ENCODE results near the gene MAX. TPM values are rescaled to one million over a fixed set of nuclear protein-coding genes. Genes with fewer than 3 reads are reported as not detected.

The MAX gene
- polyA plus RNA-seq, 1 donor from 2014 or later: 55.3 TPM

DNA sequence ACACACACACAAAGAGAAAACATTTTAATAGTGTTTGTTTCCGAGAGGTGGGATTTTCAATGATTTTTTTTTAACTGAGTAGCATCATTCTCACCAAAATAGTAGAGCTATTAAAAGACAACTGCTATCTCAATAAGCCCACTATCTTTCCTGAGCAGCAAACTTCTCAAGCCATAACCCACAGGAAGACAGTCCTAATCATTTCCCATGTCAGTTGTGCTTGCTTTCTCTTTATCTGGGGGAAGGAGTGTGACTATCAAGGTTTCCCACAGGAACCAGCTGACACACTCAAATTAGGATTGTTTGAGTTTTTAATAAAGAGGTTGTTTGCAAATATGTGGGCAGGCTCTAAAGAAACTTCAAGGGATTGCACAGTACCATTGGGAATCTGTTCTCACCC, 4.9 kb upstream of the MAX start:
- Histone ChIP-seq H3K4me2 (ENCODE audit: low read length) (no peak overlapping the region), H3K27ac (ENCODE audit: low read length) (no peak overlapping the region), H3K36me3 (ENCODE audit: insufficient read depth, low read length) (no peaks in the 10 kb centered on the region), H3K9me3 (ENCODE audit: low read length) (no peaks in the 10 kb centered on the region), H3F3A (ENCODE audit: insufficient read depth, low read length, poor library complexity, severe bottlenecking) (no peaks in the 10 kb centered on the region), H3K79me2 (replicated peaks; ENCODE audit: insufficient read depth, low read length) (no peaks in the 10 kb centered on the region), H2AFZ (ENCODE audit: low read depth, low read length) (no peak overlapping the region), H3K4me3 (ENCODE audit: low read length) (no peak overlapping the region), H4K20me1 (ENCODE audit: insufficient read depth) (no peaks in the 10 kb centered on the region), H3K9me2 (ENCODE audit: insufficient read depth, low read length) (no peaks in the 10 kb centered on the region), H3K27me3 (ENCODE audit: insufficient read depth, low read depth, low read length) (no peaks in the 10 kb centered on the region), H3K9ac (ENCODE audit: low read length) (no peak overlapping the region)
- TF ChIP-seq, protein P1, sequence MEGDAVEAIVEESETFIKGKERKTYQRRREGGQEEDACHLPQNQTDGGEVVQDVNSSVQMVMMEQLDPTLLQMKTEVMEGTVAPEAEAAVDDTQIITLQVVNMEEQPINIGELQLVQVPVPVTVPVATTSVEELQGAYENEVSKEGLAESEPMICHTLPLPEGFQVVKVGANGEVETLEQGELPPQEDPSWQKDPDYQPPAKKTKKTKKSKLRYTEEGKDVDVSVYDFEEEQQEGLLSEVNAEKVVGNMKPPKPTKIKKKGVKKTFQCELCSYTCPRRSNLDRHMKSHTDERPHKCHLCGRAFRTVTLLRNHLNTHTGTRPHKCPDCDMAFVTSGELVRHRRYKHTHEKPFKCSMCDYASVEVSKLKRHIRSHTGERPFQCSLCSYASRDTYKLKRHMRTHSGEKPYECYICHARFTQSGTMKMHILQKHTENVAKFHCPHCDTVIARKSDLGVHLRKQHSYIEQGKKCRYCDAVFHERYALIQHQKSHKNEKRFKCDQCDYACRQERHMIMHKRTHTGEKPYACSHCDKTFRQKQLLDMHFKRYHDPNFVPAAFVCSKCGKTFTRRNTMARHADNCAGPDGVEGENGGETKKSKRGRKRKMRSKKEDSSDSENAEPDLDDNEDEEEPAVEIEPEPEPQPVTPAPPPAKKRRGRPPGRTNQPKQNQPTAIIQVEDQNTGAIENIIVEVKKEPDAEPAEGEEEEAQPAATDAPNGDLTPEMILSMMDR (IDR thresholded peaks at IDR 0.05; ENCODE audit: poor library complexity, severe bottlenecking): no peak
- TF ChIP-seq TAF1 (IDR thresholded peaks at IDR 0.05; ENCODE audit: low read depth) (no peak), SMC3 (conservative IDR thresholded peaks at IDR 0.05; ENCODE audit: poor library complexity) (no peak), MXI1 (conservative IDR thresholded peaks at IDR 0.05; ENCODE audit: poor library complexity, severe bottlenecking) (no peak), EP300 (conservative IDR thresholded peaks at IDR 0.05; ENCODE audit: poor library complexity, severe bottlenecking) (no peak), EZH2 (IDR thresholded peaks at IDR 0.05; ENCODE audit: borderline replicate concordance, insufficient read depth, low read length, poor library complexity, severe bottlenecking) (no peak), RAD21 (conservative IDR thresholded peaks at IDR 0.05) (no peak), POLR2AphosphoS5 (IDR thresholded peaks at IDR 0.05) (no peak)
- TF ChIP-seq, protein P2, sequence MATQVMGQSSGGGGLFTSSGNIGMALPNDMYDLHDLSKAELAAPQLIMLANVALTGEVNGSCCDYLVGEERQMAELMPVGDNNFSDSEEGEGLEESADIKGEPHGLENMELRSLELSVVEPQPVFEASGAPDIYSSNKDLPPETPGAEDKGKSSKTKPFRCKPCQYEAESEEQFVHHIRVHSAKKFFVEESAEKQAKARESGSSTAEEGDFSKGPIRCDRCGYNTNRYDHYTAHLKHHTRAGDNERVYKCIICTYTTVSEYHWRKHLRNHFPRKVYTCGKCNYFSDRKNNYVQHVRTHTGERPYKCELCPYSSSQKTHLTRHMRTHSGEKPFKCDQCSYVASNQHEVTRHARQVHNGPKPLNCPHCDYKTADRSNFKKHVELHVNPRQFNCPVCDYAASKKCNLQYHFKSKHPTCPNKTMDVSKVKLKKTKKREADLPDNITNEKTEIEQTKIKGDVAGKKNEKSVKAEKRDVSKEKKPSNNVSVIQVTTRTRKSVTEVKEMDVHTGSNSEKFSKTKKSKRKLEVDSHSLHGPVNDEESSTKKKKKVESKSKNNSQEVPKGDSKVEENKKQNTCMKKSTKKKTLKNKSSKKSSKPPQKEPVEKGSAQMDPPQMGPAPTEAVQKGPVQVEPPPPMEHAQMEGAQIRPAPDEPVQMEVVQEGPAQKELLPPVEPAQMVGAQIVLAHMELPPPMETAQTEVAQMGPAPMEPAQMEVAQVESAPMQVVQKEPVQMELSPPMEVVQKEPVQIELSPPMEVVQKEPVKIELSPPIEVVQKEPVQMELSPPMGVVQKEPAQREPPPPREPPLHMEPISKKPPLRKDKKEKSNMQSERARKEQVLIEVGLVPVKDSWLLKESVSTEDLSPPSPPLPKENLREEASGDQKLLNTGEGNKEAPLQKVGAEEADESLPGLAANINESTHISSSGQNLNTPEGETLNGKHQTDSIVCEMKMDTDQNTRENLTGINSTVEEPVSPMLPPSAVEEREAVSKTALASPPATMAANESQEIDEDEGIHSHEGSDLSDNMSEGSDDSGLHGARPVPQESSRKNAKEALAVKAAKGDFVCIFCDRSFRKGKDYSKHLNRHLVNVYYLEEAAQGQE (IDR thresholded peaks at IDR 0.05; ENCODE audit: borderline replicate concordance): no peak

DNA sequence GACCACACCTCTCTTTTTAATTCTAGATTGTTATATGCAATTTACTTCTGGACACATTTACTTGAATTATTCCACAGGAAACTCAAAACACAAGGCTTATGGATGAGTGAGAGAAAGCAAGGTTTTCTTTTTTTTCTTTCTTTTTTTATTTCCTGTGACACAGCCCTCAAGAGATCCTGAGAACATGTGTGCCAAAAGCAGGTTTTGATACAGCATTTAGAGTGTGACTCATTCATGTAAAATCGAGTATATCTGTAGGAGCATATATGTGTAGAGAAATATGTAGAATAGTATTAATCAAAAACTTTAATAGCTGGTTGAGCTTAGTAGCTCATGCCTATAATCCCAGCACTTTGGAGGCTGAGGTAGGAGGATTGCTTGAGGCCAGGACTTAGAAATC, 4.4 kb upstream of the MAX start:
- H3K9me3 ChIP-seq (ENCODE audit: low read length): no peaks in the 10 kb centered on the region
- no peaks in the 10 kb centered on the region for H3K36me3 ChIP-seq (ENCODE audit: insufficient read depth, low read length)
- no peaks in the 10 kb centered on the region for H3K9me2 ChIP-seq (ENCODE audit: insufficient read depth, low read length)

GRCh38 chr14:65106316-65106715, 4.0 kb upstream of the MAX start:
- H3K27me3 ChIP-seq (ENCODE audit: insufficient read depth, low read depth, low read length): no peaks in the 10 kb centered on the region
- no peaks in the 10 kb centered on the region for H3K9me2 ChIP-seq (ENCODE audit: insufficient read depth, low read length)
- H3K9ac ChIP-seq (ENCODE audit: low read length): no peak overlapping the region
- H3K9me3 ChIP-seq (ENCODE audit: low read length): no peaks in the 10 kb centered on the region
- H4K20me1 ChIP-seq (ENCODE audit: insufficient read depth): no peaks in the 10 kb centered on the region
- H3F3A ChIP-seq (ENCODE audit: insufficient read depth, low read length, poor library complexity, severe bottlenecking): no peaks in the 10 kb centered on the region
- peaks cover under 1% of the 10 kb centered on the region for H3K79me2 ChIP-seq (replicated peaks; ENCODE audit: insufficient read depth, low read length)
- H3K36me3 ChIP-seq (ENCODE audit: insufficient read depth, low read length): no peaks in the 10 kb centered on the region
- H3K27ac ChIP-seq (ENCODE audit: low read length): no peak overlapping the region
- no peak overlapping the region for H2AFZ ChIP-seq (ENCODE audit: low read depth, low read length)
- no peak for TF ChIP-seq MXI1 (conservative IDR thresholded peaks at IDR 0.05; ENCODE audit: poor library complexity, severe bottlenecking)
- TF ChIP-seq EP300 (conservative IDR thresholded peaks at IDR 0.05; ENCODE audit: poor library complexity, severe bottlenecking): no peak
- TF ChIP-seq POLR2AphosphoS5 (IDR thresholded peaks at IDR 0.05): no peak
- no peak for TF ChIP-seq TAF1 (IDR thresholded peaks at IDR 0.05; ENCODE audit: low read depth)
- TF ChIP-seq, protein P1 (IDR thresholded peaks at IDR 0.05; ENCODE audit: poor library complexity, severe bottlenecking): no peak
- no peak for TF ChIP-seq RAD21 (conservative IDR thresholded peaks at IDR 0.05)
- TF ChIP-seq EZH2 (IDR thresholded peaks at IDR 0.05; ENCODE audit: borderline replicate concordance, insufficient read depth, low read length, poor library complexity, severe bottlenecking): no peak
- TF ChIP-seq, protein P2 (IDR thresholded peaks at IDR 0.05; ENCODE audit: borderline replicate concordance): no peak
- TF ChIP-seq SMC3 (conservative IDR thresholded peaks at IDR 0.05; ENCODE audit: poor library complexity): no peak
- no peak overlapping the region for H3K4me3 ChIP-seq (ENCODE audit: low read length)
- no peak overlapping the region for H3K4me2 ChIP-seq (ENCODE audit: low read length)

More for the DNA sequence above, 4.4 kb upstream of the MAX start:
- no peak overlapping the region for H3K9ac ChIP-seq (ENCODE audit: low read length)
- H4K20me1 ChIP-seq (ENCODE audit: insufficient read depth): no peaks in the 10 kb centered on the region
- H3F3A ChIP-seq (ENCODE audit: insufficient read depth, low read length, poor library complexity, severe bottlenecking): no peaks in the 10 kb centered on the region
- H2AFZ ChIP-seq (ENCODE audit: low read depth, low read length): no peak overlapping the region
- no peaks in the 10 kb centered on the region for H3K79me2 ChIP-seq (replicated peaks; ENCODE audit: insufficient read depth, low read length)
- no peak for TF ChIP-seq RAD21 (conservative IDR thresholded peaks at IDR 0.05)
- no peaks in the 10 kb centered on the region for H3K27me3 ChIP-seq (ENCODE audit: insufficient read depth, low read depth, low read length)
- H3K27ac ChIP-seq (ENCODE audit: low read length): no peak overlapping the region
- H3K4me2 ChIP-seq (ENCODE audit: low read length): no peak overlapping the region
- no peak overlapping the region for H3K4me3 ChIP-seq (ENCODE audit: low read length)
